GM12878 (cell line): ENCODE data around the gene RBSN. TPM values are rescaled to one million over a fixed set of nuclear protein-coding genes. Genes with fewer than 3 reads are reported as not detected.

Source experiments
- ATAC-seq: fragments of 200-7000 bp; cut with Tn5 transposase; 3 replicates; pipeline ENCODE4 v1.9.1; 2020; ENCODE audit warnings: mild to moderate bottlenecking, moderate library complexity
- BruUV-seq: library from RNA; stranded (reverse); fragments of 400-500 nt; replicated peaks from 2 replicates; lab custom pipeline; 2021; lab: Mats Ljungman, UMichigan
- CTCF ChIA-PET: fragments of 300-600 bp; sonication (Branson Sonifier 250); formaldehyde crosslinking; extraction: SDS; loops from one replicate; lab custom pipeline; 2021; ENCODE audit warnings: inconsistent platforms; lab: Yijun Ruan, JAX
- POLR2A ChIA-PET: fragments of 350-600 bp; formaldehyde crosslinking; extraction: SDS; loops from one replicate; lab custom pipeline; 2021; ENCODE audit warnings: inconsistent platforms; lab: Charles Lee
- RAD21 ChIA-PET: fragments of 300-600 bp; sonication (Branson Sonifier 250); formaldehyde crosslinking; loops from one replicate; lab custom pipeline; 2023; ENCODE audit warnings: antibody characterized with exemption; ENCODE audit not compliant: unreplicated experiment; lab: Charles Lee
- SMC1A ChIA-PET: fragments of 300-600 bp; sonication (Branson Sonifier 250); formaldehyde crosslinking; loops from one replicate; lab custom pipeline; 2023; ENCODE audit not compliant: unreplicated experiment, uncharacterized antibody; lab: Charles Lee
- DNase-seq: peaks from one replicate; pipeline ENCODE4 v3.0.0-alpha.2; 2011; ENCODE audit warnings: low read depth, low spot score
- FAIRE-seq: peaks from 3 replicates; lab custom pipeline; 2011; peaks lifted over from hg19 to GRCh38; lab: Jason Lieb, UNC
- H2AFZ ChIP-seq: 2 replicates; pipeline ENCODE4 v1.6.0; 2011; ENCODE audit warnings: low read depth, low read length, control low read depth; ENCODE audit not compliant: control insufficient read depth
- H3K27ac ChIP-seq: 2 replicates; pipeline ENCODE4 v1.5.1; 2011; ENCODE audit warnings: control low read depth; ENCODE audit not compliant: control insufficient read depth, insufficient read depth
- H3K27me3 ChIP-seq, 2 experiments: replicated peaks in 1 of 2; 2 replicates each; pipeline versions ENCODE4 v1.6.0 to v1.6.1; 2011; ENCODE audit warnings: low read length in 1 of 2; ENCODE audit not compliant: control insufficient read depth in 2 of 2, insufficient read depth in 2 of 2
- H3K36me3 ChIP-seq, 2 experiments: 2 replicates each; pipeline ENCODE4 v1.5.1; 2011; ENCODE audit warnings: low read length in 1 of 2; ENCODE audit not compliant: control insufficient read depth in 2 of 2, insufficient read depth in 2 of 2
- H3K4me1 ChIP-seq: 2 replicates; pipeline ENCODE4 v1.6.1; 2011; ENCODE audit warnings: mild to moderate bottlenecking, low read length, moderate library complexity, mixed read lengths; ENCODE audit not compliant: control insufficient read depth, insufficient read depth
- H3K4me2 ChIP-seq: 2 replicates; pipeline ENCODE4 v1.6.0; 2011; ENCODE audit warnings: control low read depth; ENCODE audit not compliant: control insufficient read depth, insufficient read depth
- H3K4me3 ChIP-seq: fragments of 200-600 bp; sonication (generic); 2 replicates; pipeline ENCODE4 v1.5.1; 2016
- H3K79me2 ChIP-seq: 2 replicates; pipeline ENCODE4 v1.6.0; 2011; ENCODE audit warnings: low read length; ENCODE audit not compliant: control insufficient read depth, insufficient read depth
- H3K9ac ChIP-seq: 2 replicates; pipeline ENCODE4 v1.8.0; 2011; ENCODE audit warnings: low read length, control low read depth, mixed read lengths; ENCODE audit not compliant: control insufficient read depth, insufficient read depth
- H3K9me3 ChIP-seq: replicated peaks from 3 replicates; pipeline ENCODE4 v1.5.1; 2011; ENCODE audit warnings: mild to moderate bottlenecking, low read length; ENCODE audit not compliant: control insufficient read depth, insufficient read depth
- H4K20me1 ChIP-seq: 2 replicates; pipeline ENCODE4 v1.6.0; 2011; ENCODE audit not compliant: control insufficient read depth, insufficient read depth
- ASH2L ChIP-seq: fragments of 300-600, 200-600 bp; sonication (generic); IDR thresholded peaks from 2 replicates; pipeline ENCODE4 v1.6.1; 2017; ENCODE audit warnings: low read depth, mild to moderate bottlenecking, borderline replicate concordance
- ATF7 ChIP-seq: fragments of 450-650 bp; IDR thresholded peaks from 2 replicates; pipeline ENCODE4 v1.6.1; 2016; ENCODE audit warnings: low read depth, mild to moderate bottlenecking
- CBFB ChIP-seq: IDR thresholded peaks from 2 replicates; pipeline ENCODE4 v1.6.1; 2016; ENCODE audit warnings: antibody characterized with exemption, low read depth
- KLF5 ChIP-seq: fragments of 450-650 bp; IDR thresholded peaks from 2 replicates; pipeline ENCODE4 v1.6.1; 2014; ENCODE audit warnings: mild to moderate bottlenecking; ENCODE audit not compliant: partially characterized antibody
- MEF2B ChIP-seq: fragments of 450-650 bp; IDR thresholded peaks from 2 replicates; pipeline ENCODE4 v1.6.1; 2018; ENCODE audit warnings: mild to moderate bottlenecking, moderate library complexity; ENCODE audit not compliant: partially characterized antibody, poor library complexity, severe bottlenecking
- NBN ChIP-seq: fragments of 450-650 bp; IDR thresholded peaks from 2 replicates; pipeline ENCODE4 v1.6.1; 2016
- NFYB ChIP-seq: IDR thresholded peaks from 2 replicates; pipeline ENCODE4 v1.6.1; 2011; ENCODE audit warnings: low read depth, mild to moderate bottlenecking, low read length, improper control_type of control experiment, moderate library complexity; ENCODE audit not compliant: insufficient read depth
- POLR2A ChIP-seq: IDR thresholded peaks from 2 replicates; pipeline ENCODE4 v1.6.1; 2011; ENCODE audit warnings: low read depth, mild to moderate bottlenecking, low read length
- RAD21 ChIP-seq: IDR thresholded peaks from 2 replicates; pipeline ENCODE4 v1.6.1; 2011; ENCODE audit warnings: mild to moderate bottlenecking, low read depth, low read length, moderate library complexity; ENCODE audit not compliant: insufficient read depth
- RB1 ChIP-seq: fragments of 450-650 bp; formaldehyde crosslinking; IDR thresholded peaks from 2 replicates; pipeline ENCODE4 v1.6.1; 2017; ENCODE audit warnings: mild to moderate bottlenecking, borderline replicate concordance
- RUNX3 ChIP-seq: IDR thresholded peaks from 2 replicates; pipeline ENCODE4 v1.6.1; 2012; ENCODE audit warnings: low read length, inconsistent platforms
- TARDBP ChIP-seq: IDR thresholded peaks from 2 replicates; pipeline ENCODE4 v1.6.1; 2016; ENCODE audit warnings: borderline replicate concordance
- WGBS: methylation state at CpG from one replicate; pipeline ENCODE4 v1.1.6; 2016; ENCODE audit warnings: low lambda C conversion rate; ENCODE audit not compliant: insufficient replicate concordance, insufficient coverage; ENCODE audit errors: missing lambda C conversion rate; 5-methylcytosine and 5-hydroxymethylcytosine counted together
- in situ Hi-C: fragments of 300-500 bp; cut with MboI; formaldehyde crosslinking; loops from 9 replicates; pipeline ENCODE4 v1.14.3; 2018; ENCODE audit warnings: mixed read lengths
- intact Hi-C: fragments of 100-400 bp; cut with micrococcal nuclease; formaldehyde crosslinking; loops from one replicate; pipeline ENCODE4 v1.14.2; 2022; ENCODE audit not compliant: unreplicated experiment
- polyA plus RNA-seq, 11 experiments: library from polyadenylated mRNA; depleted of rRNA in 4 of 11; unstranded in 6 of 11; stranded (reverse) in 5 of 11; fragments of >200 nt; fragmentation: Nextera tagmentation in 4 of 11; fragmentation: Illumina TruSeq in 1 of 11; extraction: Ambion mirVana in 4 of 11; extraction: Trizol in 1 of 11; gene quantifications; 1 replicate in 1 of 11; 2 replicates in 10 of 11; pipeline versions ENCODE4 v1.2.1 to v1.2.3, GENCODE V29; 2011 to 2016; ENCODE audit warnings: inconsistent platforms in 2 of 11, missing spikeins in 2 of 11, low read depth in 1 of 11
- total RNA-seq, 4 experiments: library from RNA; depleted of rRNA in 3 of 4; stranded (reverse); fragments of >200 nt in 3 of 4; fragmentation: Illumina TruSeq in 1 of 4; extraction: Trizol in 1 of 4; gene quantifications; 2 replicates each; pipeline versions ENCODE4 v1.2.1 to v1.2.3, GENCODE V29; 2013 to 2021
- TF ChIP-seq, protein P1 (sequence below): fragments of 450-650 bp; IDR thresholded peaks from 2 replicates; pipeline ENCODE4 v1.6.1; 2016; ENCODE audit warnings: mild to moderate bottlenecking
- TF ChIP-seq, protein P2 (sequence below): fragments of 450-650 bp; IDR thresholded peaks from 2 replicates; pipeline ENCODE4 v1.6.1; 2016; ENCODE audit warnings: mild to moderate bottlenecking

Gene RBSN
- total and polyA plus RNA-seq, 10 of the 15 experiments (the other 5 are each of a cell fraction or from before 2014, with no cell fraction given) = 2.0 to 17.5 (median 10.5) TPM

DNA sequence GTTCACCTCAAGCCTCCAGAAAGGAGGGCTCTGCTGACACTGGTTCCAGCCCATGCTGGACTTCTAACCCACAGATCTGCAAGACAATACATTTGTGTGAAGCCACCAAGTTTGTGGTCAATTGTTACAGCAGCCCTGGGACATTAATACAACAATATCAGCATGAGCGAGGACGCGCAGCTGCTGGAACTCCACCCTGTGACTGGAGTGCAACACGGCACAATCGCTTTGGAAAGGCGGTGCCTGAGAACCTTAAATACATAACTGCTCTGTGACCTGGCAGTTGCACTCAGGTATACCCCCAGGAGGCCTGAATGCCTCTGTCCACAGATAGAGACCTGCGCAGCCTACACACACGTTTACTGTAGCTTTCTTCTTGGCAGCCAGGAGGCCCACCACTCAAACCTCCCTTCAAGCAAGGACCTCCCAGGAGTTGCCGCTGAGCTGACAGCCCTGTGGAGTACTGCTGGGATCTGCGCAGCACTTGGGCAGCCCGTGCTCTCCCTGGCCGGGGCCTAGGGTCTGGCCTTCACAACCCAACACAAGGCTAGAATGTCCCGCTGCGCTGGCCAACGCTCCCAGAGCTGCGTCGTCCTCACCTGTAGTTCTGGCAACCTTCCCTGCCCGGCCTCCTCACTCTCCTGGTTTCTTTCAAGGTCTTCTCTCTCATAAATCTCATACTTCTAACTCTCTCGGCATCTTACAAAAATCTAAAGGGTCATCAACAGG is 42.1 kb downstream of the RBSN start:
- ATAC-seq (no peak), DNase-seq (no peak)
- Histone ChIP-seq H3K79me2 (peaks cover 37% of the 10 kb centered on the region), H3K4me2 (no peak overlapping the region), H3K36me3 (peaks cover 20 to 25% of the 10 kb centered on the region in 2 experiments), H3K27ac (no peak overlapping the region)
- ChIA-PET RAD21 (no interaction called here), POLR2A (no interaction called here), CTCF (interaction anchor here (0.6 kb wide), 2 partner anchors 109 to 216 kb away, joined by 3 read pairs; no protein-coding TSS in a partner anchor)
- TF ChIP-seq POLR2A (0 out of 2 replicates have a peak, but pooled peaks have one; percentile 10), MEF2B (no peak), RB1 (no peak)
- TF ChIP-seq, all 136 proteins: peak for 1
- intact Hi-C loops (no loop called here), in situ Hi-C loops (no loop called here)
- H3K27me3 ChIP-seq = no peaks in the 10 kb centered on the region
- no peak for FAIRE-seq
- SMC1A ChIA-PET = no interaction called here
- H2AFZ ChIP-seq = no peak overlapping the region
- peaks cover 17% of the 10 kb centered on the region for H3K9me3 ChIP-seq
- no peaks in the 10 kb centered on the region for H4K20me1 ChIP-seq
- H3K9ac ChIP-seq = no peak overlapping the region
- H3K4me1 ChIP-seq = peaks cover 22% of the 10 kb centered on the region
- 96% methylated on average over 19 of the region's 19 CpGs for WGBS
- no peak overlapping the region for H3K4me3 ChIP-seq
- no TSS peak for BruUV-seq

DNA sequence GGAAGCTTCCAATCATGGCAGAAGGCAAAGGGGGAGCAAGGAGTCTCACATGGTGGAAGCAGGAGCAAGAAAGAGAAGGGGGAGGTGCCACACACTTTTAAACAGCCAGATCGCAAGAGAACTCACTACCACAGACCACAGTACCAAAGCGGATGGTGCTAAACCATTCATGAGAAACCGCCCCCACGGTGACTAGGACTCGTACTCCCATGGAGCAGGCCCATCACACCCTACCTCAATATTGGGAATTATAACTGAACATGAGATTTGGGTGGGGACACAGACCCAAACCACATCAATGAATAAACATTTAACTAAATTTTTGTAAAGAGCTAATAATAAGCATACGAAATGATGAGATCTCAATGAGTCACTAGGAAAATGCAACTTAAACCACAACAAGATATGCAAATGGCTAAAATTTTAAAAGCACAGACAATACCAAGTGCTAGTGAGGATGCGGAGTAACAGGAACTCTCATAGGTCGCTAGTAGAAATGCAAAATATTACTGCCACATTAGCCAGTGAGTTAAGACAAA is 43.9 kb downstream of the RBSN start:
- ChIA-PET SMC1A (interaction anchor here (0.9 to 1.9 kb wide), 4 partner anchors 9 to 132 kb away, joined by 3 to 6 read pairs (median 3); partner anchors contain the start of gene MRPS25), POLR2A (interaction anchor here (0.6 to 1.5 kb wide), 3 partner anchors 10 to 74 kb away, joined by 3 to 8 read pairs (median 4); partner anchors contain the start of gene MRPS25), RAD21 (interaction anchor here (1.4 kb wide), 1 partner anchor 10 kb away, joined by 6 read pairs; the partner anchor contains the start of gene MRPS25), CTCF (interaction anchor here (1.7 kb wide), 1 partner anchor 10 kb away, joined by 7 read pairs; the partner anchor contains the start of gene MRPS25)
- ATAC-seq (peak; percentile 63), FAIRE-seq (peak; percentile 90), DNase-seq (peak; percentile 54)
- no peaks in the 10 kb centered on the region for H4K20me1 ChIP-seq
- no peaks in the 10 kb centered on the region for H3K27me3 ChIP-seq
- H3K4me2 ChIP-seq = peak overlapping the region; percentile 77
- no peak overlapping the region for H3K9ac ChIP-seq
- 5% methylated on average over 8 of the region's 8 CpGs for WGBS
- H3K79me2 ChIP-seq = peaks cover 43% of the 10 kb centered on the region
- no peak overlapping the region for H3K4me3 ChIP-seq
- in situ Hi-C loops = no loop called here
- intact Hi-C loops = loop anchor here (1.0 kb wide), 1 partner anchor 10 kb away; the partner anchor contains the start of gene MRPS25
- H3K27ac ChIP-seq = peak overlapping the region; percentile 56
- peak overlapping the region; percentile 24; the same call in 1 of the 2 replicates for H2AFZ ChIP-seq
- H3K36me3 ChIP-seq = peaks cover 23 to 27% of the 10 kb centered on the region in 2 experiments
- peaks cover 39% of the 10 kb centered on the region for H3K4me1 ChIP-seq
- no TSS peak for BruUV-seq
- peaks cover 17% of the 10 kb centered on the region for H3K9me3 ChIP-seq
- TF ChIP-seq, protein P1, sequence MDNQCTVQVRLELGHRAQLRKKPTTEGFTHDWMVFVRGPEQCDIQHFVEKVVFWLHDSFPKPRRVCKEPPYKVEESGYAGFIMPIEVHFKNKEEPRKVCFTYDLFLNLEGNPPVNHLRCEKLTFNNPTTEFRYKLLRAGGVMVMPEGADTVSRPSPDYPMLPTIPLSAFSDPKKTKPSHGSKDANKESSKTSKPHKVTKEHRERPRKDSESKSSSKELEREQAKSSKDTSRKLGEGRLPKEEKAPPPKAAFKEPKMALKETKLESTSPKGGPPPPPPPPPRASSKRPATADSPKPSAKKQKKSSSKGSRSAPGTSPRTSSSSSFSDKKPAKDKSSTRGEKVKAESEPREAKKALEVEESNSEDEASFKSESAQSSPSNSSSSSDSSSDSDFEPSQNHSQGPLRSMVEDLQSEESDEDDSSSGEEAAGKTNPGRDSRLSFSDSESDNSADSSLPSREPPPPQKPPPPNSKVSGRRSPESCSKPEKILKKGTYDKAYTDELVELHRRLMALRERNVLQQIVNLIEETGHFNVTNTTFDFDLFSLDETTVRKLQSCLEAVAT = peak; percentile 34; the same call in 1 of the 2 replicates
- TF ChIP-seq NBN = peak; percentile 66; the same call in 1 of the 2 replicates
- TF ChIP-seq KLF5 = no peak
- TF ChIP-seq, protein P2, sequence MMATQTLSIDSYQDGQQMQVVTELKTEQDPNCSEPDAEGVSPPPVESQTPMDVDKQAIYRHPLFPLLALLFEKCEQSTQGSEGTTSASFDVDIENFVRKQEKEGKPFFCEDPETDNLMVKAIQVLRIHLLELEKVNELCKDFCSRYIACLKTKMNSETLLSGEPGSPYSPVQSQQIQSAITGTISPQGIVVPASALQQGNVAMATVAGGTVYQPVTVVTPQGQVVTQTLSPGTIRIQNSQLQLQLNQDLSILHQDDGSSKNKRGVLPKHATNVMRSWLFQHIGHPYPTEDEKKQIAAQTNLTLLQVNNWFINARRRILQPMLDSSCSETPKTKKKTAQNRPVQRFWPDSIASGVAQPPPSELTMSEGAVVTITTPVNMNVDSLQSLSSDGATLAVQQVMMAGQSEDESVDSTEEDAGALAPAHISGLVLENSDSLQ = no peak
- peak; percentile 91 for TF ChIP-seq RUNX3
- TF ChIP-seq TARDBP = no peak
- peak; percentile 84 for TF ChIP-seq CBFB
- TF ChIP-seq RAD21 = no peak
- TF ChIP-seq ASH2L = 0 out of 2 replicates have a peak, but pooled peaks have one; percentile 69
- TF ChIP-seq NFYB = 0 out of 2 replicates have a peak, but pooled peaks have one; percentile 47
- TF ChIP-seq ATF7 = peak; percentile 65; the same call in 1 of the 2 replicates
